ENCODE measurements around the gene LRRC8D.
A peak's percentile ranks its signal among the peaks of the same experiment; 100 is the strongest.

LRRC8D gene

DNA sequence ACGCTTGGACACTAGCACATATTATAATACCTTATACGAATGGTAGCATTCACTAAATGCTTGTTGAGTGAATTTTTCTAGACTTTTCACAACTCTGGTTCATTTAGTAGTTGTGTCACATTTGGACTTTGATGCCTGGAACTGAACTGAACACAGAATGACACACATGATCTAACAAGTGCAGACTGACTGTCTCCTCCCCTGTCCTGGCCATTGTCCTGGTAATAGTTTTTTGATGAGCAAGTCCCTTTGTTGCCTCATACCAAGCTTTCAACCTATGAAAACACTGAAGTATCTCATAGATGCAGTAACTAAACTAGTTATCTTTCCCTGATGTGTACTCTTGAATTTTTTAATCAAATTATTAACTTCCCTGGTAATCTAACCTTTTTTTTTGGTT lies 66.4 kb downstream of the LRRC8D start:
- H3K4me3 ChIP-seq (replicated peaks in 1 of 2; ENCODE audit: low read depth in 2 of 2, low read length in 2 of 2) = no peak overlapping the region
- TF ChIP-seq CTCF (IDR thresholded peaks at IDR 0.05; ENCODE audit: low read depth, low read length) = no peak
- DNase-seq (ENCODE audit: low read depth in 2 of 2) = peak; percentile 27 to 81

DNA sequence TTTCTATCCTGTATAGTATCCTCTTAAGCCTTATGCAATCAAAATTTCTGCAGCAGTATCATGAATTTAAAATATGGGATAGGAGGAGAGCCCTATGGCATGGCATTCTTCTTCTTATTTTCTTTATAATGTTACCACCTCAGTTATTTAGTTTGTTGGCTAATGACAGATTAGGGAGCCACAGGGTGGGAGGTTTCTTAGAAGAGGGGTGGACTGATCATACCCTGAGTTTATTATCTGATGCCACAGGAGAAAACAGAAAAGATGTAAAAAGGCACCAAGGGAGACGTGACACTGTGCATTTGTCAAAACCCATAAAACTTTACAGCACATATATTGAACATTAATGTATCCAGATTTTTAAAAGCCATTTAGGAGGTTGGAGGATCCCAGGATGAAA lies 66.9 kb downstream of the LRRC8D start:
- no peak for TF ChIP-seq CTCF (IDR thresholded peaks at IDR 0.05; ENCODE audit: low read depth, low read length)
- DNase-seq (ENCODE audit: low read depth in 2 of 2) = no peak
- no peak overlapping the region for H3K4me3 ChIP-seq (replicated peaks in 1 of 2; ENCODE audit: low read depth in 2 of 2, low read length in 2 of 2)

DNA sequence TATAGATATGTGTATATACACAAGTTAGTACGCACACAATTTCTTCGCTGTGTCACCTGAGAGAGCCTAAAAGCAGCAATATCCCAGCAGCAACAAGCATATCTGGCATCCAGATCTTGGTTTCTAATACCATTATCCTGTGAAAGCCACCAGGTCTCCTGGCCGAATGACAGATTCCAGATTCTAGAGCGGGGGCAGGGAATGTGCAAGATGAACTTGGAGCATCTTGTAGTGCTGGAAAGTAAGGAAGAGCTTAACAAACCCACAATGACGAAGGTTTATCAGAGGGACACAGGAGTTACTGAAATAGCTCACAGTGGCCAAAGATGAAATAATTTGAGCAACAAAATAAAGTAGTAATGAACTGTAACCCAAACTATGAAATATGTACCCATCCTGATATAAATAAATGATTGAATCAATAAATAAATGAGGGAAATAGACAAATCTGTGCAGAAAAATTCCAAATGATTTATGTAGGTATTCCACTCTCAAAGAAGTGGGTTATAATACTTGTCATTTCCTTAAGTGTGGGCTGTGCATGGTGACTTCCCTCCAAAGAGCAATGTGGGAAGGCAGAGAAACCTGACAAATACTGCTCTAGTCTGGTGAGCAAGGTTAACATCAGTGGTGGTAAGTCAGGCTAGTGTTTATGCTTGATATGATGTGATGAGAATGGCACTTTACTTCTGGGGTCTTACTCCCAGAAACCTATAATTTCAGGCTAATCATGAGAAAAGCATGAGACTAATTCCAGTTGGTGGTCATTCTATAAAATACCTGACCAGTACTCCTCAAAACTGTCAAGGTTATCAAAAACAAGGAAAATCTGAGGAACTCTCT lies 67.9 kb downstream of the LRRC8D start:
- TF ChIP-seq CTCF (IDR thresholded peaks at IDR 0.05; ENCODE audit: low read depth, low read length) = no peak
- no peak for DNase-seq (ENCODE audit: low read depth in 2 of 2)
- no peak overlapping the region for H3K4me3 ChIP-seq (replicated peaks in 1 of 2; ENCODE audit: low read depth in 2 of 2, low read length in 2 of 2)

DNA sequence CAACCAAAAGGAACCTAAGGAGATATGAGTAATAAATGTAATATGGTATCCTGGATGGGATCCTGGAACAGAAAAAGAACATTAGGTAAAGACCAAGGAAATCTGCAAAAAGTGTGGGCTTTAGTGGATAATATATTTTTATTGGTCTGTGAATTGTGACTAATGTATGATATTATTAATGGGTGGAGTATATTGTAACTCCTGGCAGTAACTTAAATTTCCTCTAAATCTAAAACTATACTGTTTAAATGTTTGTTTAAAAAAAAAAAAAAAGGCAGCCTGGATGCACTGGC lies 68.4 kb downstream of the LRRC8D start:
- no peak for TF ChIP-seq CTCF (IDR thresholded peaks at IDR 0.05; ENCODE audit: low read depth, low read length)
- DNase-seq (ENCODE audit: low read depth in 2 of 2) = peak in 1 of 2 donors; percentile 12
- H3K4me3 ChIP-seq (replicated peaks in 1 of 2; ENCODE audit: low read depth in 2 of 2, low read length in 2 of 2) = no peak overlapping the region

DNA sequence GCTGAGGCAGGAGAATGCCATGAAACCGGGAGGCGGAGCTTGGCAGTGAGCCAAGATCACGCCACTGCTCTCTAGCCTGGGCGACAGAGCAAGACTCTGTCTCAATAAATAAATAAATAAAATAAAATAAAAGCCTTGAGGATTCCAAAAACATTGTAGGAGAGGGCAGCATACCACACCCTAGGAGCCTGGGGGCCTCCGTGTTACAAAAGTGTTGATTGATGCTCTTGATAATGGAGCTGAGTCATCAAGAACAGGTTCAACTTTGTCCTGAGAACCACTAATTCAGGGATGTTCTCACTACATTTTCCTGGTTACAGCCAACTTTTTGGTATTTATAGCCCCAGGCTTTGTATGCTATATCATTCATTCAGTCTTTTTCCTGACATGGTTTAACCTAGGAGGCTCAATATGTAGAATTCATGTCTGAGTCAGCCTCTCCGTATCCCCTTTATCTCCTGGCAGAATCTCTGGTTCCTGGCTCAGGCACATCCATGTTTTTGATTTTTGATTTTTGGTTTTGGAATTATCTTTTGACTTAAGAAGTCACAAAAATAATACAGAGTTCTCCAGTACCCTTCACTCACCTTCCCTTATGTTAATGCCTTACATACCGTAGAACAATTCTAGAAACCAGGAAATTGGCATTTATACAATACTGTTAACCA lies 69.4 kb downstream of the LRRC8D start:
- peak; percentile 44 to 89 for DNase-seq (ENCODE audit: low read depth in 2 of 2)
- H3K4me3 ChIP-seq (replicated peaks in 1 of 2; ENCODE audit: low read depth in 2 of 2, low read length in 2 of 2) = no peak overlapping the region
- TF ChIP-seq CTCF (IDR thresholded peaks at IDR 0.05; ENCODE audit: low read depth, low read length) = no peak

GRCh38 chr1:89892816-89893215 lies 72.0 kb downstream of the LRRC8D start:
- DNase-seq (ENCODE audit: low read depth in 2 of 2) = no peak
- TF ChIP-seq CTCF (IDR thresholded peaks at IDR 0.05; ENCODE audit: low read depth, low read length) = no peak
- no peak overlapping the region for H3K4me3 ChIP-seq (replicated peaks in 1 of 2; ENCODE audit: low read depth in 2 of 2, low read length in 2 of 2)

Measured in cardiac fibroblast (primary cell).